Fibroblast of peridontal ligament (primary cell): ENCODE data around the gene FBLN7.
A peak's percentile ranks its signal among the peaks of the same experiment; 100 is the strongest.
"Not testable (repeated sequence)": the region's sequence is repeated elsewhere in the genome, so short reads cannot be mapped to it uniquely, and the experiment has no call there.

Experiments used
- DNase-seq: peaks from one replicate; pipeline ENCODE4 v3.0.0-alpha.2; 2010; ENCODE audit errors: extremely low read depth

Gene FBLN7

GRCh38 chr2:112138159-112139032, at the start of gene FBLN7:
TSS of gene FBLN7 (plus strand) at chr2:112138385. CDS start at chr2:112138656, 271 bp downstream.
- no peak for DNase-seq

DNA sequence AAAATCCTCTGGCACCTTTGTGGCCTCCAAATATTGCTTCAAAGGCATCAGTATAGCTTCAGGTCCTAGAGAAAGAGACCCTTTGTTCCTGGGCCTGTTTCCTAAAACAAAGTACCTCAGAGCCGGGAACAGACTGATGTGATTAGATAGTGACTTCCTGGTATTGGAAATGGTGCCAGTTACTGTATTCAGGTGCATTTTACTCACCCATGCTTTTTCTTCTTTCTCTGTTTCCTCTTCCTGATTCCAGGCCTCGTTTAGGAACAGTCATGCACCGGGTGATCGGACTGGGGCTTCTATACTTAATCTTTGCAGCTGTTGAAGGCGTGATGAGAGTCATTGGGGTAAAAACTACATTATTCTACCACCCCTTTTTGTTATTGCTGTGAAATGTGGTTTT, 48.8 kb upstream of the FBLN7 start:
- DNase-seq = no peak

GRCh38 chr2:112092286-112093041, 45.7 kb upstream of the FBLN7 start:
- DNase-seq = peak; percentile 70

DNA sequence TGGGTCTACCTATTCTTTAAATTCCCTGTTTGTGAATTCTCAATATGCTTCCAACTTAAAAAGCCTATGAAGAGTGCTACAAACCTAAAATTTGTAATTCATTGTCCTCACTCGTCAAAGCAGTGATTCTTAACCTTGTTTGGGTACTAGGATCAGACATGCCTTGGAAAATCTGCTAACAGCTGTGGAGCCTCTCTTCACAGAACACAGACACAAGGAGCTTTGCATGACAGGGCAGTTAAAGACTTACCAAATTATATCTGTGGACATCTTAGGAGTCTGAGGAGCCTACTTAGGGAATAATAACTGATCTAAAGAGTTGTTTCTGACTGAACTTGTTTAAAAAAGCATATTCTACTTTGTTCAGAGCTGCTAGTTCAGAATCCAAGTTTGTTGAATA, 45.0 kb upstream of the FBLN7 start:
- DNase-seq = peak; percentile 17

GRCh38 chr2:112095681-112096080, 42.5 kb upstream of the FBLN7 start:
- DNase-seq = peak; percentile 16

DNA sequence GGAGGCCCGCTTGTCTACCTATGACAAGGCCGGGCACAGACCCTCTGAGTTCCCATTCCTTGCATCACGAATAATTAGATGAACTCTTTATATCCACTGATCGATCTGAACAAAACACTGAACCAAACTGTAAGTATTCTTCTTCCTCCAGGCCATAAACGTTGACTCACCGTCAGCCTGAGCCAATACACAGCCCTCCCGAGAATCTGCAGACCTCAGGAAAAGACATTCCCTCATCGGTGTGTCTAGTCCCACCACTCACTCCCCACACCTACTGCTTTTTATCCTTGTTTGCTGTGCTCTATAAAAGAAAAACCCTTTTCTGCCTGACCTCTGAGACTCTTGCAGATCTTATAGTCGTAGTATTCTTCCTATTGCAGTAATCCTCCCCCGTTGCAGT, 42.1 kb upstream of the FBLN7 start:
- no peak for DNase-seq

DNA sequence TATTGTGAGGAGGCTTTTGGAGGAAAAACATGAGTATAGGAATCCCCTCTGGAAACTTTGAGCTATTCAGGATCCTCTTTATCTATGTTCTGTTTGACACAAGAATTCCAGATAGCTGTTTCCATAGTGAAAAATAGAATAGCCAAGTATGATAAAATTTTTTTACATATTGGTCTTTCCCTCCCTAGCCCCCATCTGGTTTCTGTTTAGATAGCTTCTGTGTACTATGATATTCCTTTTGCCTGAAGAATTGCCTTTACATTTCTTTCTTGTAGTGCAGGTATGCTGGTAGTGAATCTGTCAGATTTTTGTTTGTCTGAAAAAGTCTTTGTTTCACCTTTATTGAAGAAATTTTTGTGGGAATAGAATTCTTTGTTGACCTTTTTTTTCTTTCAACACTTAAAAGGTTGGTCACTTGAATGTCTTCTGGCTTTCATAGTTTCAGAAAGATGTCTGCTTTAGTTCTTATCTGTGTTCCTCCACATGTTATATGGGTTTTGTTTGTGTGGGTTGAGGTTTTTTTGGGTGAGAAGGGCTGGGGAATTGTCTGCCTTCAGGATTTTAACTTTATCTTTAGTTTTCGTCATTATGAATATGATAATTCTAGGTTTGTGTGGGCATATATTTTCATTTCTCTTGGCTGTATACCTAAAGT, 29.9 kb upstream of the FBLN7 start:
- DNase-seq = no peak

DNA sequence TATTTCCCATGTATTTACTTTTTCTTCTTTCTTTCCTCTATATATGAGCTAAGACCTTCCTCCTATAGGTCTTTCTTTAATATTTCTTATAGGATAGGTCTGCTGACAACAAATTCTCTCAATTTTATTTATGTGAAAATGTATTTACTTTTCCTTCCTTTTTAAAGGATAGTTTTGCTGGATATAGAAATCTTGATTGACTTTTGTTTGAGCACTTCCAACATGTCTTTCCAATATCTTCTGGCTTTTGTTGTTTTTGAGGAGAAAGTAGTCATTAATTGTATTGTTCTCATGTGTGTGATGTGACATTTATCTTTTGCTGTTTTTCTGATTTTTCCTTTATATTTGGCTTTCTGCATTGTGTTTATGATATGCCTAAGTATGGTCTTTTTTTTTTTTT, 28.9 kb upstream of the FBLN7 start:
- no peak for DNase-seq

GRCh38 chr2:112110966-112111365, 27.2 kb upstream of the FBLN7 start:
- DNase-seq = peak; percentile 31

GRCh38 chr2:112113354-112113753, 24.8 kb upstream of the FBLN7 start:
- not testable (repeated sequence) for DNase-seq

GRCh38 chr2:112118148-112118547, 20.0 kb upstream of the FBLN7 start:
- DNase-seq = no peak

- peak; percentile 84 for DNase-seq
These were observed 16.4 kb upstream of the FBLN7 start for GRCh38 chr2:112121682-112122254.

GRCh38 chr2:112129060-112129459, 9.1 kb upstream of the FBLN7 start:
- no peak for DNase-seq

DNA sequence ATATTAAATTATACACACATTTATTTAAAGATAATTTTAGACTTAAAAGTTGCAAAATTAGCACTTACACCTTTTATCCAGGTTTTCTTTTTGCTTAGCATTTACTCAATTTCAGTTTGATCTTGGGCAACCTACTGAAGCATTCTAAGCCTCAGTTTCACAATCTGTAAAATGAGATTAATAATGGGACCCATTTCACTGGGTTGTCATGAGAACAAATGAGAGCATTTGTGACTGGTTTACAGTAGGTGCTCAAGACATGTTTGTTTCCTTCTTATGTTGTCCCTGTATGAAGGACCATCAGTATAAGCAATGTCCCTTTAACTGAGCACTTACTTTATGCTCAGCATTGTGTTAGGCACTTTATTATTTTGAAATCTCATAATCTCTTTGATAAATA, 4.8 kb upstream of the FBLN7 start:
- no peak for DNase-seq

DNA sequence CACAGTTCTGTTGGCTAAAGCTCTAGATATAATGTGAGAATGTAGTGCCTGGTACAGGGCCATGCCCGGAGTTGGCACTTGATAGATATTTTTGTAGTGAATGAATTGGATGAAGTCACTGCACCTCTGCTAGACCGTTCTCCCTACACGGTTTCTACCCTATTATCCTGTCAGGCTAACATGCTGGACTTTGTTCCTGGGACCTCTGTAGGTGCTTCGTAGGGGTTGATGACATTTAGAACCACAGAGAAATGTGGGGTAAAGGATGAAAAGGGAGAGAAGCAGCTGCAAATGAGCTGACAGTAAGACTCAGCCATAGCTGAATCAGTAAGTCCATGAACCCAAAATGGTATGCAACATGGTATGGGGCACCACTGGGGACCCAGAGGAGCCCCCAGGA, 4.1 kb upstream of the FBLN7 start:
- DNase-seq = no peak

DNA sequence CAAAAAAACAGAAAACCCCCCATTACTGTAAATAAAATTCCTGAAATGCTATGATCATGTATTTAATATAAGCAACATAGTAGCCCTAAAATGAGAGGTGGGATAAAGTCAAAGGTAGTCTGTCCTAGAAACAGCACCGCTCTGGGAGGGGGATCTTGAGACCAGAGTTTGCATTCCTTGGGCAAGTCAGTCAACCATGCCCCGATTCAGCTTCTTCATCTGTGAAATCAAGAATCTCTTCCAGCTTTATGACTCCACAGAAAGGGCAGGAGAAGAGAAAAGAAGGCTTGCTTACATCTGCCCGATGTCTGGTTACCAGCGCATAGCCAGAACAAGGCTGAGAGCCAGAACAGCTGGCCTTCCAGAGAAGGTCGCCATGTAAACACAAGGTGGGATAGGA, 2.1 kb upstream of the FBLN7 start:
- no peak for DNase-seq

DNA sequence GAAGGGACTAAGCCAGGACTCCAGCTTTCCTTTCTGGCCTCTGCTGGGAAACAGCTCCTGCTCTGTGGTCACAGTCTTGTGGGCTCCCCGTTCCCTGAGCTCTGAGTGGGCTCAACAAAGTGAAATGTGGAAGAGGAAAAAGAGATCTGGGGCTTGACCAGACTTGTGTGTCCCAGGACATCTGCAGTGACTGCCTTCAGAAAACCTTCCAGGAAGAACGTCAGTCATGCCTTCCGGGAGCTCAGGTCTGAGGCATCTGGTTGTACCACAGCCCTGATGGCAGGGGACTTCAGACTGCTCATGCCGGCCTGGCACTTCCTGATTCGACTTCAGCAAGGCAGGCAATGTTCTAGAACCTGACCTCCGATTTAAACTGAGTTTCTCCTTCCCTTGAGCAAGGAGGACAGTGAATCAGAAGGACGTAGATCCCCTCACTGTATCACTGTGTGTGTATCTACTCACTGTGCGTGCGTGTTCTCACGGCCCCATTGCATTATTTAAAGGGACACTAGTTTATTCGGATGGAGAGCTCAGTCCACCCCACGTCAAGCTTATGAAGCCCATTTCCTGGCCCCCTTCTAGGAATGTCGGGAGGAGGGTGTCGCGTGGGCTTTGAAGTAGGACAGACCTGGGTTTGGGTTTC, 548 bp upstream of the FBLN7 start:
- peak; percentile 35 for DNase-seq

- not testable (repeated sequence) for DNase-seq
These were observed 939 bp downstream of the FBLN7 start for GRCh38 chr2:112139033-112139614.

GRCh38 chr2:112139661-112140204, 1.5 kb downstream of the FBLN7 start:
- not testable (repeated sequence) for DNase-seq

- DNase-seq = no peak
These were observed 2.1 kb downstream of the FBLN7 start for GRCh38 chr2:112140205-112140802.
